ENCODE data around the gene BCL2. TPM values are rescaled to one million over a fixed set of nuclear protein-coding genes. Genes with fewer than 3 reads are reported as not detected.

BCL2 gene
- total RNA-seq, 1 donor from 2014 or later, result 1.3 TPM

DNA sequence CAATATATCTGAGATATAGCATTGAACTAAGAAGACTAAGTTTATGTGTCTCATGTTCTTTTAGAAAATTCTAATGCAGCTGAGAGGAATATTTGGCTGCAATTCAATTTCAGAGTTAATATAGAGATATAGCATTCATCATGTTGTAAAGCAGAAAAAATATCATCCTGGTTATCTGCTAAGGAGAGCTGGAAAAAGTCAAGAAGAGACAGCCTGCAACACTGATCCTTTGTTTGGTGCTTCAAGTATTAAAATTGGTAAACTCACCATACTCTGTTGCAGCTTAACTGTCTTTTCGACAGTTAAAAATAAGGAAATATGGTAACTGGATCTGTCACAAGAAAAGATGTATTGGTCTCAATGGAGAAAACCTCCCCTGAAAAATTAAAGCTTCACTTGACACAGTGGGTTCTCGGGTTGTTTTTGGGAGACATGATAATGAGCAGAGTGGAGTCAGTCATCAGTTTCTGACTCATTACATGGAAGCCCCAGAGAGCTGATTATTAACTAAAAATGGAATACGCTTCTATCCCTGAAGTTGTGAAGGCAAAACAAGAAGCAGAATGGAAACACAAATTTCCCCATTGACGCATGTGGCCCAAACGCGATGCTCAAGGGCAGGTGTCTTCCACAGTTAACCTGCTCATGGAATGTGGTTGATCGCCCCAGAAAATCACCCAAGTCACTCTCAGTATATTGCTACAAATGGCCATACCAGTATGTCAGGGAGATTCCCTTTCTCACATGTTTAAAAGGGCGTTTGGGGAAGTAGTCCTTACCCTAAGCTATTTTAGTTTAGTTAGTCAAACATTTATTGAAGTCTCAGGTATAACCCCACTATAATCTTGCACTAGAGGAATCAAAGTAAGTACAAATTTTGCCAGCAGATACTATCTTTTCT lies 8.2 kb downstream of the BCL2 start:
- DNase-seq (ENCODE audit: low read depth in 2 of 2), result no peak

DNA sequence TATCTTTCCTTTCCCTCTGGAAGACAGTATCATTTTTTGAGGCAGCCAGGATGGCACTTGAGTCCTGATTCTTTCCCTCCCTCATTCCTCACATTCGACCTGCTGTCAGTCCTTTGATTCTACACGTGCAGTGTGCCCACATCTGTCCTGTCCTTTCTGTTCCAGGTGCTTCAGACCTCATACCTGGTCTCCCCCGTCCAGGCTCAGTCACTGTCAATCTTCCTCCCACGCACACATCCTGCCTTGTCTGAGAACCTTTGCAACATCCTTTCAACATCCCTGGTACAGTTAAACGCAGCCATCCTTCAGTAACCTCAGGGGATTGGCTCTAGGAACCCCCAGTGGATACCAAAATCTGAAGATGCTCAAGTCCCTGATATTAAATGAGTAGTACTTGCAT lies 10.1 kb downstream of the BCL2 start:
- DNase-seq (ENCODE audit: low read depth in 2 of 2), result no peak

DNA sequence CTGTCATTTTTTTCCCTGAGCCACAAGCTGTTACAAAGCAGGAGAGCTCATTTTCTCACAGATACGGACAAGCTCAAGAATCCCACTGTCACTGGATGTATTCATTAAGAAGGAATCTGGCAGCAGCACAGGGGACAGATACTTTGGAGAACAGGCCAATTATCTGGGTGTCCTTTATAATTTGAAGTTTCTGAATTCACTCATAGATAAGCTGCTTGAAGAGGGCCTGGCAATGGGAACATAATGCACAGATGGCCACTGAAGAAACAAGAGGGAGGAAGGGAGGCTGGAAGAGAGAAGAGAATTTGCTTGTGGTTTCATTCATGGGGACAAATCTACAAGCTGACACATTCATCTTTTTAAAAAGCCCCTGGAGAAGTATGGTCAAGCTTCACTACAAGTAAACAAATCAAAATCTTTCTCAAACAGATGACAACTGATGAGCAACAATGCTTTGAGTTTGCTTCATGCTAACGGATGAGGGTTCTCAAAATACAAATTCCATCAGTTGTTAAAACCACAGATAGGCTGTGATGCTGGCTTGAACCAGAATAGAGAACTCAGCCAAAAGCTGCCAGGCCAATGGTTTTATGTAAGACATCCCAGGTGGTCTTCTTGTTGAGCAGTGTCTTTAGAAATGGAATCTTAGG lies 11.9 kb downstream of the BCL2 start:
- no peak for DNase-seq (ENCODE audit: low read depth in 2 of 2)

DNA sequence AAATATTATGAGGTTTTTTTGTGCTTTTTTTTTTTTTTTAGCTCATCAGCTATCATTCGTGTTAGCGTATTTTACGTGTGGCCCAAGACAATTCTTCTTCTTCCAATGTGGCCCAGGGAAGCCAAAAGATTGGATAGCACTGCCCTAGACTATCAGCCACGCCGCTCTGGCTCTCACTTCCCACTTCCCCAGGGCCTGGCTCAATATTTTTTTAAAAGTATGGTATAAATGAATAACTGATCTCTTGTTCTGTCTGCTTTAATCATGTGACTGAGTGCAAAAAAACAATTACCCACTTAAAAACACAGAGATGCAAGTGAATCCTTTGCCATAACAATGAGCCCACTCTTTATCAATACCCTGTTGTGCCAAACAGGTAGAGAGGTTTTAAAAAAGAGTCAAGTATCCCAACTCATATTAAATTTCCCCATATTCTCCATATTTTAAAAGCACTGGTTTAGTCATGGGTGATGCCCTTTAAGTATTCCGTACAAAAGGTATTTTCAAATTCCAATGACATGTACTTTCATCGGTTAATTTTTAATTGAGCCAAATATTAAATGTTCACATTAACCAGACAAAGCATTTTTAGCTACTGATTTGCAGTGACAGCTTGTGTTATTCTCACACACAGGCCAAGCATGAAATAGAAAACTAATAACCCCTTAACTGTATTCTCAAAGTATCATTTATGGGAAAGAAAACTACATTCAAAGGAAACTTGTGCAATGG lies 12.6 kb downstream of the BCL2 start:
- no peak for DNase-seq (ENCODE audit: low read depth in 2 of 2)

DNA sequence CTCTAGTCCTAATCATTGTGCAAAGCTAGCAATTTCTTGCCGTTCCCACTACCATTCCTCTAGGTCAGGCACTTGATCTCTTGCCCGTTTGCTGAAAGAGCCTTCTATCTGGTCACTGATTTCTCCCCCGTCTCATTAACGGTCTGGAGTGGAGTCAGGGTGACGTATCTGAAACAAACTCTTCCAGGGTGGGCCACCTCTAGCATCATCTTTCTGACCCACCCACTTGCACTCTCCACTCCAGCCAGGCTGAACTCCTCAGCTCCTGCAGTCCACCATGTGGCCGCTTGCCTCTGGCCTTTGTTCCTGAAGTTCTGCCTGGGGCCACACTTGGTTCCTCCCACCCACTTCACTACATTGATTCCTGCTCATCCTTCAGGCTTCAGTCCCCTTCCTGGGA lies 13.3 kb downstream of the BCL2 start:
- DNase-seq (ENCODE audit: low read depth in 2 of 2), result no peak

DNA sequence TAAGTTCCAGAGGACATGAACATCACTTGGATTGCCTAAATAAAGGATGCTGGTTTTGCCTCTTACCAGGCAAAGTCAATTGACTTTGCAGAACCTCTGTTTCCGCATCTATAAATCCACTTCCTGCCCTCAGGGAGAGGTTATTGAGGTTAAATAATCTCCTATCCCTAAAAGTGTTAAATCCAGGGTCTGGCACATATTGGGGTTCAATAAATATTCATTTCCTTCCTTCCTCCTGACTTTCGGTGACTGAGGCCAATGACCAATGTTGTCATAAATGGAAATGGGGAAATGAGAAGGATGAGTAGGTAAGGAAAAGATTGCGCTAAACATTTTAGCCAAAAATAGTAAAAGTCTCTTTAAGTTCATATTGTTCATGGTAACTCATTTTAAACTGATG lies 16.0 kb downstream of the BCL2 start:
- DNase-seq (ENCODE audit: low read depth in 2 of 2), result no peak

DNA sequence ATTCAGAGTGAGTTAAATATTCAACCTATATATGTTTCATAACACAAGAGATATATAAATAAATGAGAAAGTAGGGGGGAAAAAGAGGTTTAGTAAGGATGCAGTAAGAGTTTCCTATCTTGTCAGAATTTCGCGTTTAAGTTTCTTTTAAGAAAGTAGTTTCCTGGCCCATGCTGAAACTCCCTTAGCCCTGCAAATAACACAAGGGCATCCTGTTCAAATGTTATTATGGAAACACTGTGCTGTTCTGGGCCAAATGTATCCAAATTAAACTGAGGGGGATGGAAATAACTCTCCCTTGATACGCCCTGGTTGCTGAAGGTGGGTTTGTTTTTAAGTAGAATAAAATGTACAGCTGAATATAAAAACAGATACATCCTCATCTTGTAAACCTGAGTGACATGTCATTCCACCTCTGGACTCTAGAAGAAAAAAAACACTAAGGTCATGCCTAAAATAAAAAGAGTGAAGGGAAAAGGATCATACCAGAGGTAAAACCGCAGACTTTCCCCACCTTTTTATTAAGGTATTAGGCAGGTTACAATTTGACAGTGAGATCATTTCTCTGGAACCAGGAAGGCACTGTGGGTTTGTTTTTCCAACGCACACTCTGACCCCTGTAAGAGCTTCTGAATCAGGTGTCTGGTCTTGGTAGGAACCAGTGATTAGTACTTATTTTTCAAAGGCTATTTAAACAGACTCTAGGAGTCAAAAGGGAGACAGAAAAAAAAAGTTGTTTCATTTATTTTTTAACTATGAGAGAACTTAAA lies 16.7 kb downstream of the BCL2 start:
- no peak for DNase-seq (ENCODE audit: low read depth in 2 of 2)

DNA sequence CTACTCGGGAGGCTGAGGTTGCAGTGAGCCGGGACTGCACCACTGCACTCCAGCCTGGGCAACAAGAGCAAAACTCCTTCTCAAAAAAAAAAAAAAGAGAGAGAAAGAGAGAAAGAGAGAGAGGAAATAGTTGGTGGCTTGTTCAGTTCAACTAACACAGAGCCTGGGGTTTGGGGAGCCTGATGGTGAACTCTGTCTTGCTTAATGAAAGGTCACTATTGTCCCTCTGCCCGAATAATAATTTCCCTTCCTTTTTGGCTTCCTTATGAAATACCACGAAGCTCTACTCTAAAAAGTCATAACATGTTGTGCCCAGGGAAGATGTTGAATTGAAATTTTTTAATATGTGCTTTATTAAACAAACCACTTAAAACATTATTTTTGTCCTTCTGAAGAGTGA lies 17.3 kb downstream of the BCL2 start:
- no peak for DNase-seq (ENCODE audit: low read depth in 2 of 2)

DNA sequence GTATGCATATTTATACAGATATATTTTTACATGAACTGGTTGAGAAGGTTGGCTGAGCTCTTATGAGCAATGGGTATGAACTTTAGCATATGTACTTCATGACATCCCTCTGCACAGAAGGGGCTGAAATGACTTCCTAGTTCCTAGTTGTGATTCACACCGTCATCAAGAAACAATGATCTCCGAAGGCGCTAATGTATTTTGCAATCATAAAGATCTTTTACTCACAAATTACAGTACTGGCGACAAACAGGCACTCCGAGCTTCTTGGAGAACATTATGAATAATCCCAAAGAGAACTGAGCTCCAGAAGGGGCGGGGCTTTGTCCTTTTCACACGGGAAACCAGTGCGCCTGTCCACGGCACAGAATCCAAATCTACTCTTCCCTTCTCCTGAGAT lies 18.1 kb downstream of the BCL2 start:
- DNase-seq (ENCODE audit: low read depth in 2 of 2), result no peak

DNA sequence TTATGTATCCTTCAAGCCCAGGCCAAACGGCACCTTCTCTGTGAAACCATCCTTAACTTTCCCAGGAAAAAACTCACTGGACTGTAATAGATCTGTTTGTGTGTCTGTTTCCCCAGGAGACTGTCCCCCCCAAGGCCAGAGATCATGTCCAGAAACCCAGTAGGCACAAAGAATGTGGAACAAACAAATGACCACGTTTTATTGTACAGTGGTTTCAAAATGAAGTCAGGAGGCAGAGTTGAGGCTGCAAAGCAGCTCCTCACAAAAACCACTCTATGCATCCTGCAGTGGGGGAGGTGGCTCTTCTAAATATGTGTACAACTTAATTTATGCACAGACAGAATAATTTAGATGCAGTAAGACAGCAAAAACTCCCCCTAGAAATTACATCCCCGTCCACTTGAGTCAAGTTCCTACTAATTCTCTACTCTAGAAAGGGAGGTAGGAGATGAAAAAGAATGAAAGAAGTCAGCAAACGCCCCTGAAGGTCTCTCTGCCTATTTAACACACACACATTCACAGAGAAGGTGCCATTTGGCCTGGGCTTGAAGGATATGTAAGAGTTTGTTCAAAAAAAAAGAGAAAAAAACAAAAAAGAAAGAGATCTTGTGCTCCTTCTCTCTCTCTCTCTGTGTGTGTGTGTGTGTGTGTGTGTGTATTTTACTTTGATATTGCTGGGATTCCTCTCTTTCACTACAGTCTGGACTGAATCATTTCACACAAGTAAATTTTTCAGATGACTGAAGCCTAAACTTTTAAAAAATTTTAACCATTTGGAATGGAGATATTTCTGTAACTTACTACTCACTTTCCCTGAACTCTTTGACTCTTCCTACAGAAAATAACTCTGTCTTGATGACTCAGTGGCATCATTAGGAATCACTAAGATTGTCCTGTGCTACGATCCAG lies 19.5 kb downstream of the BCL2 start:
- DNase-seq (ENCODE audit: low read depth in 2 of 2), result no peak

DNA sequence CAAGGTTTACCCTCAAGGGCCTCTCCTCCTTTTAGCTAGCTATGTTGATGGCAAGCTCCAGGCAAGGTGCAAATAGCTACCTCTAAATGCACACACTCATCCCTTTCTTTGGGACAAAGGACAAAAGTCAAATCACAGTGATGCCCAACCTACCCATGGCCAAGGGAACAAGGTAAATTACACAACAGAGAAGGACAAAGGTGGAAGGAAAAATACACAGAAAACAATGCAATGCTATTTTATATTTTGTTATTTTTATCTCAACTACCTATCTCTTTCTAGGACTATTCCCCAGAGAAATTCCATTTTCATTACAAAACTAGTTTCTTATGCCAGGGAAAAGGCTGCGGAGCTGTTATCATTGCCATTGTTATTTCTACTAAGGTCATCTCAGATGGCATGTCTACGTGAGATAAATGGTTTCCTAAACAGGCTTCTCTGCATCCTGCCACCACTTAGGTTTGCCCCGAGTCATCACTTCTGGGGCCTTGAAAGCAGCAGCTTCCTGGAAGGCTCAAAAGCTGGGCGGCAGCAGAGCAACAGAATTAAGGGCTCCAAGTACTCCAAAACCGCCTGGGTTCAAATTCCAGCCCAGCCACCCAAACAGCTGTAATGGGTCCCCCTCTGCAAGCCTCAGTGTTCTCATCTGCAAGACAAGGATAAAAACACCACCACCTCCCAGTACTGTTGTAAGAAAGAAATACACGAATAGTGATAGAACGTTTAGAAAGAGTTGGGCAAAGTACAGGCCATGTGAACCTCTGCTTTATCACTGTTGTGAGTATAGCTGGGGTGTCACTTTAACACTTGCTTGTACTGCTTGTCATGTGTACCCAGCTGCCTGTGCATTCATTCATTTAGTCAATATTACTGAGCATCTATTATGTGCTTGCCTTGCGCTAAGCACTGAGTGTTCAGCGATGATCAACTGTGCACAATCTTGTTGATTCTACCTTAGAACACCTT lies 20.9 kb downstream of the BCL2 start:
- DNase-seq (ENCODE audit: low read depth in 2 of 2), result peak in 1 of 2 donors; percentile 23

DNA sequence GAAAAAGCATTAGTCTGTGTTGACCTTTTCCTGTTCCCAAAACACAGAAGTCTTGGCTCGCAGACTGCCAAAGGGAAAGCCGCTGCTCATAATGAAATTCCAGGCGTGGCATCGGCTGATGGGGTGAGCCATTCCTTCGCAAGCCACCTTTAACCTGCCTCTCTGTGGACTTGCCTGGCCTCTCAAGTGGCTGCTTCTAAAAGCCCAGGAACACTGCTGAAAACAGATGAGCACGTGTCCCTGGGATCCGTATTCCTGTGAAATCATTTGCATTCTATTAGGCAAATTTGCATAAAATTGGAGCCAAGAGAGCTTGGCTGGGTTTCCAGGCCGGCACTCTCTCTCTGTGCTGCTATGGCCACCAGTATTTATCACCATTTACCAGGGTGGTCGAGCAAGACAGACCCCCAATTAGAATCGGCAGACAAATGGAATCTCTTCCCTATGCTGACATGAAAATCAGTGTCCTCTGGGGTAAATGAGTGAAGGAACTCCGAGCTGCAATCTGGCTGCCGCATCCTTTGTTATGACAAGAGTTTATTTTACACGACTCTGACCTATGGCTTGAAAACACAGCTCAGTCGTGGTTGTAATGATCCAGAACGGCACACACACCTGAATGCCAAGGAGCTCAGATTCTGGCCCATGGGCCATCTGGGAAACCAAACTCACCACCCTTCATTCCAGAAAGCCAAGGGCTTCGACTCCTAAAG lies 21.7 kb downstream of the BCL2 start:
- DNase-seq (ENCODE audit: low read depth in 2 of 2), result no peak

DNA sequence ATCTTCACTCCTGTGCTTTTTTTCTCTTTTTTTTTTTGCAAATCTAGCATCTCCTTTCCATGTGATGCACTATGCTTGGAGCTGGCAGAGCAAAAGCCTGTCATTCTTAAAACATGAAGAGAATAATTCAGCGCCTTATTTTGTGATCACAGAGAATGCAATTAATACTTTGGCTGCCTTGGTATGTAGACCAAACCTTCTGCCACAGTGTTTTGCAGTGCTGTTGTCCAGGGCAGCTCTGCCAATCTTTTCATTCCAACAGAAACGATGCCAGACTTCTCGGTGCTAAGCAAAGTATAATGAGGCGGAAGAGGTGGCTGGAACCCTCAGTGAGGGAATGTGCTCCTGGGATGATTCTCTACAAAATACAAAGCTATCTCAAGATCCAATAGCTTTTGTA lies 25.6 kb downstream of the BCL2 start:
- no peak for DNase-seq (ENCODE audit: low read depth in 2 of 2)

DNA sequence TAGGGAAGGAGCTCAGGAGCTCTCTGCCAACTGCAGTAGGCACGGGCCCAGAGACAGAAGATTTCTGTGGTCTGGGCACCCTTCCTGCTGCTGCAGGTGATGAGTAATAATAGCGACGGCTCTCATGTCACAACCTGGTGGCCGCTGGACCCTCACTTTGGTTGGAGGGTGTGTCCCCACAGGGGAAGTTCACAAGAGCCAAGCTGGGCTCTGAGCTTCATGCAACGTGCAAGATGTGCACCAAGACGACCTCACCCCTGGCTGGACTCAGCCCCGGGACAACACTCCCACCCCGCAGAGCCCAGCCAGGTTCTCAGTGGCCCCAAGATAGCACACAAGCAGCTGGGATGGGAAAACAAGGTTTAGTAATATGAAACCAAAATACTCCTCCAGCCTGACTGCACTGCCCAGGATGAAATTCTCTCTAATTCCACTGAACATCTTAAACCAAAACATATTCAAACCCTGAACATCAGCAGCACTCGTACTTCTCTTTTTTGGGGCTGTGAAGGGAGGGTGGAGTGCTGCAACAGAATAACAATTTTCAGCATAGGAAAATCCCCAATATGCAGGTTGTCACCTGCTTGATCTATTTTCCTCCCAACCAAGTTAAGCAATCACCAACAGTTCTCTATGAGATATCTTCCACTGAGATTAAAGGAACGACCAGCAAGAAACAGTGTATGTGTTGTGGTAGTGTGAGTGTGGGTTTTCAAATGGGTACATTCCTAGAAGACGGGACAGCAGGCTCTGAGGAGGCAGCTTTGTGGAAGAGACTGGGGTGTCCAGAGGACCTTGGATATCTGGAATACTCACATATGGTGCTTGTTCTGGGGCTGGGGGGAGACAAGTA lies 26.5 kb downstream of the BCL2 start:
- DNase-seq (ENCODE audit: low read depth in 2 of 2), result no peak

DNA sequence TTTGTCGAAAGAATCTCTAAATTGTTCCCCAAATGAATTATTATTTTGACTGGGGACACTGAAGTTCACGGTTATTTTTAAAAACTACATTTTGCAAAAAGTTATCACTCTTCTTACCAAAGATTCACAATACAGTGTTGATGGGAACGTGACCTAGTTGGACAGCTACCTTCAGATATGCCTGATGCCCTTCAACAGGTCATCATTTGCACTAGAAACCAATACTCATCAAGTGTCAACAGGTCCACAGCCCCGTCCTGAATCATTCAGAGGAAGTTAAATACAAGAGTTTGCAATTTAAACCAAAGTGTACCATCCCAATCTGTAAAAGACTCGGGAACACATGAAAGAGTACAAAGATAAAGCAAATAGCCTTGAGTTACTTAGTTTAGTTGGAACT lies 28.3 kb downstream of the BCL2 start:
- no peak for DNase-seq (ENCODE audit: low read depth in 2 of 2)

DNA sequence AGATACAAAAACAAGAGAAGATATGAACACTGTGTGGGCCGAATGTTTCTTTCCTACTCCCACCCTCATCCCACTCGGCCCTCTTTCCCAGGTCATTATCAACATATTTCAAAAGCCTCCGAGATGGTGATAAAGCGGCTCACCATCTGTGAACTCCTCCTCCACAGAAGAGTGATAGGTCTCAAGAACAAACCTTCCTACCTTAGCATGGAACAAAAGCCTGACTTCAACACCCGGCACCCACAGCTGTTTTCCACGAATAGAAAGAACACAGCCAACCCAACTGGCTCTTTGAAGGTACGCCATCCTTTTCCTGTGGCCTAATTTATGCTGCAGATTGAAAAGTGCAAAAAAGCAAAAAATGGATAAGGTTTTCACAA lies 28.8 kb downstream of the BCL2 start:
- no peak for DNase-seq (ENCODE audit: low read depth in 2 of 2)

DNA sequence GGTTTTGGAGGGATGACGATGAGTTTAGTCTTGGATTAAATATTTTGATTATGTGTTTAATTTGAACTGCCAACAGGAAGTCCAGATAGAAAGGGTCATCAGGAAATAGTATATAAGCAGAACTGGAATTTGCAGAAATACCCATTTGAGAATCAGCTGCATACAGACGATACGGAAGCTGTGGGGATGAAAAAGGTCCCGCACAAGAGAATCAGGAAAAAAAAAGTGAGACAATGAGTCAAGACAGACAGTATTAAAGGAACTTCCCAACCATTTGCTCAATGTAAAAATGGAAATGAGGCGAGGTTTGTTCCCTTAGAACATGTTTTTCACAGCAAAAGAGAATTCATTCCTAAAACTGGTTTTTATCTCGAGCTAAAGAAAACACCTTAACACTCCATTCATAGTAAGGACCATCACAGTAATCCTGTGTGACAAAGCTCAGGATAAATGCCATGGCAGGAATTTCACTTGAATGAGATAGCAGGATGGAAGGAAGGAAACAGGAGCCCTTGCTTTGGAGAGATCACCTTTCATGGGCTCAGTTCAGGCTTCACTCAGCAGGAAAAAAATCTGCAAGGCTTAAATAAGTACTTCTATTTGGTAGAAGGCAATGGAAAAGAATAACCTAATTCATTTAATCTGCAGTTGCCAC lies 29.3 kb downstream of the BCL2 start:
- no peak for DNase-seq (ENCODE audit: low read depth in 2 of 2)

Measured in dermis microvascular lymphatic vessel endothelial cell (primary cell).